HEK293T (cell line): Measurements from ENCODE around the gene SRSF10.
"Not testable (repeated sequence)": the region's sequence is repeated elsewhere in the genome, so short reads cannot be mapped to it uniquely, and the experiment has no call there.

Source experiments
- CTCF ChIA-PET: fragments of 350-600 bp; formaldehyde crosslinking; extraction: SDS; loops from one replicate; lab custom pipeline; 2021; ENCODE audit warnings: antibody characterized with exemption, inconsistent platforms; lab: Yijun Ruan, JAX
- POLR2A ChIA-PET: fragments of 350-600 bp; formaldehyde crosslinking; extraction: SDS; loops from one replicate; lab custom pipeline; 2020; ENCODE audit warnings: antibody characterized with exemption, inconsistent platforms; lab: Yijun Ruan, JAX
- DNase-seq: peaks from one replicate; pipeline ENCODE4 v3.0.0; 2012; ENCODE audit warnings: mixed read lengths; ENCODE audit errors: extremely low spot score
- ARNT ChIP-seq: fragments of 450-650 bp; IDR thresholded peaks from 2 replicates; pipeline ENCODE4 v1.6.1; 2017; ENCODE audit warnings: mild to moderate bottlenecking
- BHLHE40 ChIP-seq: fragments of 450-650 bp; IDR thresholded peaks from 2 replicates; pipeline ENCODE4 v1.6.1; 2016; ENCODE audit warnings: mild to moderate bottlenecking, moderate library complexity, borderline replicate concordance
- CTBP1 ChIP-seq: fragments of 450-650 bp; IDR thresholded peaks from 2 replicates; pipeline ENCODE4 v1.6.1; 2016; ENCODE audit warnings: borderline replicate concordance
- ELF4 ChIP-seq: fragments of 450-650 bp; IDR thresholded peaks from 2 replicates; pipeline ENCODE4 v1.6.1; 2017; ENCODE audit warnings: antibody characterized with exemption
- FOXA1 ChIP-seq: fragments of 450-650 bp; IDR thresholded peaks from 2 replicates; pipeline ENCODE4 v1.6.1; 2016; ENCODE audit warnings: mild to moderate bottlenecking
- FOXK2 ChIP-seq: fragments of 450-650 bp; IDR thresholded peaks from 2 replicates; pipeline ENCODE4 v1.6.1; 2016; ENCODE audit warnings: mild to moderate bottlenecking
- FOXM1 ChIP-seq: fragments of 450-650 bp; IDR thresholded peaks from 2 replicates; pipeline ENCODE4 v1.6.1; 2017; ENCODE audit warnings: mild to moderate bottlenecking, borderline replicate concordance
- HDGF ChIP-seq: fragments of 450-650 bp; IDR thresholded peaks from 2 replicates; pipeline ENCODE4 v1.6.1; 2017; ENCODE audit warnings: antibody characterized with exemption, borderline replicate concordance
- L3MBTL2 ChIP-seq: fragments of 450-650 bp; conservative IDR thresholded peaks from 2 replicates; pipeline ENCODE4 v1.6.1; 2016; ENCODE audit warnings: mild to moderate bottlenecking
- LEF1 ChIP-seq: fragments of 450-650 bp; IDR thresholded peaks from 2 replicates; pipeline ENCODE4 v1.6.1; 2017; ENCODE audit warnings: mild to moderate bottlenecking, borderline replicate concordance
- NFRKB ChIP-seq: fragments of 450-650 bp; IDR thresholded peaks from 2 replicates; pipeline ENCODE4 v1.6.1; 2016; ENCODE audit warnings: mild to moderate bottlenecking, moderate library complexity
- SP1 ChIP-seq: fragments of 450-650 bp; IDR thresholded peaks from 2 replicates; pipeline ENCODE4 v1.6.1; 2017
- SUZ12 ChIP-seq: fragments of 450-650 bp; IDR thresholded peaks from 2 replicates; pipeline ENCODE4 v1.6.1; 2016; ENCODE audit warnings: mild to moderate bottlenecking
- TARDBP ChIP-seq: fragments of 450-650 bp; IDR thresholded peaks from 2 replicates; pipeline ENCODE4 v1.6.1; 2016
- ZNF384 ChIP-seq: fragments of 450-650 bp; IDR thresholded peaks from 2 replicates; pipeline ENCODE4 v1.6.1; 2016
- TF ChIP-seq, protein P1 (sequence below): fragments of 450-650 bp; IDR thresholded peaks from 2 replicates; pipeline ENCODE4 v1.6.1; 2016

The SRSF10 gene

DNA sequence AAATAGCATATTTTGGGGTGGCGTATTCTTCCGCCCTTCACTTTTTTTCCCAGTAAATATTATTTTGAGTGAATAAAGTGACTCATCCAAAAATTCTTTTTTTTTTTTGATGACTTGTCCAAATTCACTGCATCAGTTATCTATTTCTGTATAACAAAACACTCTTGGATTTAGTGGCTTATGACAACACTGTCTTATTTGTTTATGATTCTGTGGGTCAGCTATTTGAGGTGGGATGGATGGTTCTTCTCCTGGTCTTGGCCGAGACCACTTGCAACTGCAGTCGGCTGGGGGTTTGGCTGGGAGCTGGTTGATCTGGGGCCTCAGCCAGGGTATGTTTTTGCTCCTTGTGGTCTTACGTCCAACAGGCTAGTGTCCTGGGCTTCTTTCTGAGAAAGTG is 39.9 kb upstream of the SRSF10 start:
- no peak for DNase-seq
- ChIA-PET CTCF (interaction anchor here (1.3 kb wide), 1 partner anchor 8 kb away, joined by 3 read pairs; no protein-coding TSS in a partner anchor), POLR2A (interaction anchor here (1.4 to 3.5 kb wide), 2 partner anchors 8 to 40 kb away, joined by 4 to 23 read pairs; partner anchors contain the start of gene SRSF10)
- TF ChIP-seq BHLHE40 = no peak
- TF ChIP-seq HDGF = no peak
- TF ChIP-seq, protein P1, sequence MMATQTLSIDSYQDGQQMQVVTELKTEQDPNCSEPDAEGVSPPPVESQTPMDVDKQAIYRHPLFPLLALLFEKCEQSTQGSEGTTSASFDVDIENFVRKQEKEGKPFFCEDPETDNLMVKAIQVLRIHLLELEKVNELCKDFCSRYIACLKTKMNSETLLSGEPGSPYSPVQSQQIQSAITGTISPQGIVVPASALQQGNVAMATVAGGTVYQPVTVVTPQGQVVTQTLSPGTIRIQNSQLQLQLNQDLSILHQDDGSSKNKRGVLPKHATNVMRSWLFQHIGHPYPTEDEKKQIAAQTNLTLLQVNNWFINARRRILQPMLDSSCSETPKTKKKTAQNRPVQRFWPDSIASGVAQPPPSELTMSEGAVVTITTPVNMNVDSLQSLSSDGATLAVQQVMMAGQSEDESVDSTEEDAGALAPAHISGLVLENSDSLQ = no peak
- no peak for TF ChIP-seq TARDBP
- TF ChIP-seq NFRKB = no peak
- TF ChIP-seq LEF1 = no peak
- TF ChIP-seq SUZ12 = no peak
- TF ChIP-seq L3MBTL2 = no peak
- no peak for TF ChIP-seq CTBP1
- no peak for TF ChIP-seq FOXM1
- no peak for TF ChIP-seq ZNF384
- no peak for TF ChIP-seq FOXK2
- TF ChIP-seq ARNT = no peak
- no peak for TF ChIP-seq SP1
- no peak for TF ChIP-seq ELF4
- TF ChIP-seq FOXA1 = no peak

DNA sequence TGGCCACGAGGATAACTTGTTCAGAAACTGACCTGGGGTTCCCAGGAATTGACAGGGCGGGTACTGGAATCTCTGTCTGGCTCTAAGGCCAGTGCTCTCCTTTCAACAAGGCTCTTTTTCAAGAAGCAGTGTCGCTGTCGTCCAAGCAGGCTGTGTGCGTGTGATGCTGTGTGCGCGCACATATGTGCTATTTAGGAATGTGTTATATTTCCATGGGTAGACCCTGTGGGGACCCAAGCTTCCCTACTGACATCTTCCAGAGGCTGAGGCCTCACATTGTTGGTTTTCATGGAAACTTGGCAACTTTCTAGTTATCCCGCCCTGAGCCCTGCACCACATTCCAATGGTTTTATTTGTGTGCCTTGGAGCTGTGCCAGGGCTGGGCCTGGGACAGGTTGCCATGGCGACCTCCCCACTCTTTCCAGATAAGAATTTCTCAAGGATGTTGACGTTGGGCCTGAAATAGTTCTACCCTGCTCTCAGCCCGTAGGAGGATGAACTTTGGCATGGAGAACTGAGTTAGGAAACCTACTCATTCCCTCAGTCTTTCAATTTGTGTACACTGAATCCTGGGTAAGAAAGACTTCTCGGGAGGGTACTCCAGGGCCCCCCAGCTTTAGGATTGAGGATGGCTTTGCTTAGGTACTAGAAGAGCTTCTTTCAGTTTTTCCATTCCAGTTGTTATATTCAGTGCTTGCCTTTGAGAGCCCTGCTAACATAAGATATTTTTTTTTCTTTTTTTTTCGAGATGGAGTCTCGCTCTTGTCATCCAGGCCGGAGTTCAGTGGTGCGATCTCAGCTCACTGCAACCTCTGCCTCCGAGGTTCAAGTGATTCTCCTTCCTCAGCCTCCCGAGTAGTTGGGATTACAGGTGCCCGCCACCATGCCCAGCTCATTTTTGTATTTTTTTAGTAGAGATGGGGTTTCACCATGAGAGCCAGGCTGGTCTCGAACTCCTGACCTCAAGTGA is 38.8 kb upstream of the SRSF10 start:
- CTCF ChIA-PET = interaction anchor here (1.3 kb wide), 1 partner anchor 9 kb away, joined by 3 read pairs; no protein-coding TSS in a partner anchor
- TF ChIP-seq SUZ12 = no peak
- TF ChIP-seq FOXA1 = no peak
- TF ChIP-seq L3MBTL2 = peak; percentile 38; the same call in 1 of the 2 replicates
- TF ChIP-seq BHLHE40 = no peak
- POLR2A ChIA-PET = interaction anchor here (1.1 to 2.2 kb wide), 3 partner anchors 9 to 43 kb away, joined by 3 to 14 read pairs (median 4); partner anchors contain the start of gene SRSF10
- DNase-seq = peak; percentile 88

DNA sequence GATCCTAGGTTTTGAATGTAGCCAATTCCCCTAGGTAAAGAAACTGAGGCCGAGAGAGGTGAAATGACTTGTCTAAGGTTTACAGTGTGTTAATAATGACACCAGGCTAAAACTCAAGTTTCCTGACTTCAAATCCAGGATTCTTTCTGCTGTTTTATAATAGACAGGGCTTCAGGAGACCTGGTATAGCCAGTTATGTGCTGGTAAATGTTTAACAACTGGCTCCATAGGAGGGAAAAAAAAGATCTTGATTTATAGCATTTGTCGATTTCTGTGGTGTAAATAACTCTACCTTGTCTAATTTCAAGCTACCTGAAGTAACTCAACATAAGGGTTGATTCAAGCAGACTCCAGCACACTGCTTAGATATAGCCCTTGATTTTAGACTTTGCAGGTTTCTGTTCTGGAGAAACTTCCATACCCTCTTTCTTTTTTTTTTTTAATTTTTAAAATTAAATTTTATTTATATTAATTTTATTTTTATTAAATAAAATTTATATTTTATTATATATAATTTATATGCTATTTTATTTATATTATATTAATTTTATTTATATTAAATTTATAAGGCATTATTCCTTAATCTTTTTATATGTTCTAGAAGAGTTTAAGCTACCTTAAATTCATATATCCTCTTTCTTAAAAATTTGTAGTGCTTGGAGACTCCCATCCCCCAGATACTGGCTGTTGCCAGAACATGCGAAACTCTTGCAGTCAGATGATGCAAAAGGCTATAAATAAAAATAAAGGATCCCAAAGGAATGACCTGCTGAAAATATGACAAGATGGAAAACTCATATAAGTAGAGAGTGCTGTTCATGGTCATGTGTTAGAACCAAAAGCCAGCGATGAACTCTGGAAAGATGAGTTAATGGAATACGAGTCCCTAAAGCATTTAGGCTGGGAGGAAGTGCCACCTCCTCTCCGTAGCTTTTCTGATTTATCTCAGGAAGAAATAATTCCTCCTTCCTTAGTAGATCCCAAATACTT is 35.4 kb upstream of the SRSF10 start:
- CTCF ChIA-PET = interaction anchor here (1.8 kb wide), 1 partner anchor 13 kb away, joined by 4 read pairs; no protein-coding TSS in a partner anchor

DNA sequence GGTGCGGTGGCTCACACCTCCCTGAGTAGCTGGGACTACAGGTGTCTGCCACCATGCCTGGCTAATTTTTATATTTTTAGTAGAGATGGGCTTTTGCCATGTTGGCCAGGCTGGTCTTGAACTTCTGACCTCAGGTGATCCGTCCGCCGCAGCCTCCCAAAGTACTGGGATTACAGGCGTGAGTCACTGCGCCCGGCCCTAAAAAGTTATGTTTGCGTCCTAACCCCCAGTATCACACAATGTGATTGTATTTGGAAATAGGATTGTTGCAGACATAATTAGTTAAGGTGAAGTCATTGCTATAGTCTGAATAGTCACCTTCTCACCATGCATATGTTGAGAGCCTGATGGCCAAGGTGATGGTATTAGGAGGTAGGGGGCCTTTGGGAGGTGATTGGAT is 32.8 kb upstream of the SRSF10 start:
- CTCF ChIA-PET = interaction anchor here (0.7 kb wide), 1 partner anchor 9 kb away, joined by 3 read pairs; no protein-coding TSS in a partner anchor
- DNase-seq, POLR2A ChIA-PET: not testable (repeated sequence)

More for the DNA sequence above, 35.4 kb upstream of the SRSF10 start:
- no peak for DNase-seq
- POLR2A ChIA-PET = interaction anchor here (1.3 to 2.2 kb wide), 3 partner anchors 35 to 56 kb away, joined by 3 to 8 read pairs (median 4); partner anchors contain the start of genes PNRC2 and SRSF10
- TF ChIP-seq CTBP1 = no peak
- TF ChIP-seq ELF4 = no peak
- no peak for TF ChIP-seq LEF1
- no peak for TF ChIP-seq TARDBP
- TF ChIP-seq FOXK2 = no peak
- no peak for TF ChIP-seq HDGF
- no peak for TF ChIP-seq SUZ12
- TF ChIP-seq FOXM1 = no peak
- TF ChIP-seq, protein P1 = no peak
- no peak for TF ChIP-seq ARNT
- TF ChIP-seq BHLHE40 = no peak
- no peak for TF ChIP-seq L3MBTL2
- no peak for TF ChIP-seq ZNF384
- no peak for TF ChIP-seq SP1
- no peak for TF ChIP-seq FOXA1
- no peak for TF ChIP-seq NFRKB

DNA sequence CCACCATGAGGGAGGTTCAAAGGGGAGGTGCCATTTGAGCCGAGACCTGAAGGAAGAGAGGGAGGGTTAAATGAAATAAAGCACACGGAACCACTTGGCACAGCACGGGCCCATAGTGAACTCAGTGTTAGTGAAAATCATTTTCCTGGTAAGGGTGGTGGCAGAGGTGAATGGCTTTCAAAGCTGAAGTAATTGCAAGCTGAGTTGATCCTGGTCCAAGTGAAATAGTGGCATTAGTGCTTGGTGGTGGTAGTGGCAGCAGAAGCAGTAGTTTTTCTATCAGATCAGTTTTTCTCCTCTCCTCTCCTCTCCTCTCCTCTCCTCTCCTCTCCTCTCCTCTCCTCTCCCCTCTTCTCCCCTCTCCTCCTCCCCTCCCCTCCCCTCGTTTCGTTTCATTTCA is 30.5 kb upstream of the SRSF10 start:
- POLR2A ChIA-PET = interaction anchor here (2.0 kb wide), 1 partner anchor 30 kb away, joined by 11 read pairs; the partner anchor contains the start of gene SRSF10
- no peak for DNase-seq
- CTCF ChIA-PET = no interaction called here
- TF ChIP-seq ARNT (no peak), NFRKB (no peak), CTBP1 (no peak), HDGF (no peak), SP1 (no peak), LEF1 (no peak)

DNA sequence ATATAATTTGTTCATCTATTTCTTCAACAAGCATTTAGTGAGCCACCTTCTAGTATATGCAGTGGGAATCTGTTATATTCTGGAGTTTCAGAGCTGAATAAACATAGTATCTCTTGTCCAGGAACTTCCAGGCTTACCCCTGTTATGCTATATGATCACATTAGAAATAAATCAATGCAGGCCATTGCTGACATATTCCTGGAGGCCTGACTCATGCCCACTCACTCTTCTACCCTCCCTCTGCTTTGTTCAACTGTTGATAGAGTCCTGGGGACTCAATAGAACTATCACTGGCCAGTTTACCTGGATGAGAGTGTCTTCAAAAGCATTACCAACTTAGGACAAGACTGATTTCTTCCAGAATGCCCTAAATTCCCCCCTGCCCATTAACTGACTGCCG is 29.3 kb upstream of the SRSF10 start:
- DNase-seq = no peak
- ChIA-PET POLR2A (interaction anchor here (1.4 to 2.6 kb wide), 3 partner anchors 28 to 50 kb away, joined by 4 to 18 read pairs (median 8); partner anchors contain the start of genes PNRC2 and SRSF10), CTCF (interaction anchor here (0.7 to 1.2 kb wide), 2 partner anchors 18 to 34 kb away, joined by 3 read pairs; no protein-coding TSS in a partner anchor)
- no peak for TF ChIP-seq FOXK2
- TF ChIP-seq, protein P1 = peak; percentile 95
- TF ChIP-seq CTBP1 = peak; percentile 31; the same call in 1 of the 2 replicates
- no peak for TF ChIP-seq SUZ12
- TF ChIP-seq ELF4 = no peak
